Endothelial cell of umbilical vein (primary cell): Measurements from ENCODE around the gene KCNH6. TPM values are rescaled to one million over a fixed set of nuclear protein-coding genes. Genes with fewer than 3 reads are reported as not detected.

Source experiments
- BruUV-seq: library from RNA; stranded (reverse); fragments of 400-500 nt; replicated peaks from 2 replicates; lab custom pipeline; 2021; lab: Mats Ljungman, UMichigan
- CTCF ChIA-PET: fragments of 300-600, 350-600 bp; sonication (Branson Sonifier 250); formaldehyde crosslinking; loops from one replicate; lab custom pipeline; 2021; ENCODE audit warnings: antibody characterized with exemption, inconsistent platforms; lab: Charles Lee
- POLR2A ChIA-PET: fragments of 300-600, 350-600 bp; sonication (Branson Sonifier 250); formaldehyde crosslinking; loops from one replicate; lab custom pipeline; 2021; ENCODE audit warnings: antibody characterized with exemption, inconsistent platforms; lab: Charles Lee
- DNase-seq: peaks from one replicate; pipeline ENCODE4 v3.0.0-alpha.2; 2011; ENCODE audit warnings: low read depth, low spot score
- FAIRE-seq: peaks from 2 replicates; lab custom pipeline; 2011; peaks lifted over from hg19 to GRCh38; lab: Jason Lieb, UNC
- H2AFZ ChIP-seq: 2 replicates; pipeline ENCODE4 v1.6.0; 2012; ENCODE audit warnings: low read depth, low read length, control low read depth, inconsistent platforms
- H3K27ac ChIP-seq: 2 replicates; pipeline ENCODE4 v1.5.1; 2011; ENCODE audit warnings: low read depth, mild to moderate bottlenecking, control low read depth, low read length, moderate library complexity; ENCODE audit not compliant: insufficient read depth
- H3K27me3 ChIP-seq, 2 experiments: 2 replicates each; pipeline versions ENCODE4 v1.6.0 to v1.6.1; 2011; ENCODE audit warnings: low read length in 2 of 2, mixed read lengths in 1 of 2; ENCODE audit not compliant: control insufficient read depth in 2 of 2, insufficient read depth in 2 of 2
- H3K36me3 ChIP-seq, 2 experiments: 2 replicates in 1 of 2; 3 replicates in 1 of 2; pipeline ENCODE4 v1.5.1; 2011; ENCODE audit warnings: low read length in 2 of 2, mild to moderate bottlenecking in 1 of 2, moderate library complexity in 1 of 2; ENCODE audit not compliant: control insufficient read depth in 2 of 2, insufficient read depth in 2 of 2; ENCODE audit errors: extremely low read depth in 1 of 2
- H3K4me1 ChIP-seq: 3 replicates; pipeline ENCODE4 v1.5.1; 2011; ENCODE audit warnings: mild to moderate bottlenecking, low read length; ENCODE audit not compliant: control insufficient read depth, insufficient read depth; ENCODE audit errors: extremely low read depth
- H3K4me2 ChIP-seq: 2 replicates; pipeline ENCODE4 v1.6.1; 2011; ENCODE audit warnings: low read length, control low read depth, mixed read lengths; ENCODE audit not compliant: insufficient read depth
- H3K4me3 ChIP-seq, 3 experiments: fragments of 200-600 bp in 1 of 3; sonication (generic), shearing (Covaris generic) in 1 of 3; replicated peaks in 1 of 3; 2 replicates each; pipeline ENCODE4 v1.5.1; 2011 to 2016; ENCODE audit warnings: control low read depth in 3 of 3, low read length in 3 of 3, mild to moderate bottlenecking in 2 of 3, inconsistent platforms in 1 of 3, low read depth in 1 of 3, moderate library complexity in 1 of 3; ENCODE audit not compliant: insufficient read depth in 1 of 3
- H3K79me2 ChIP-seq: 2 replicates; pipeline ENCODE4 v1.6.0; 2012; ENCODE audit warnings: low read length, inconsistent platforms; ENCODE audit not compliant: control insufficient read depth, insufficient read depth
- H3K9ac ChIP-seq: replicated peaks from 2 replicates; pipeline ENCODE3; 2011; ENCODE audit warnings: low read length, control low read depth; ENCODE audit not compliant: insufficient read depth; ENCODE audit errors: extremely low read depth
- H3K9me1 ChIP-seq: replicated peaks from 3 replicates; pipeline ENCODE4 v1.6.0; 2011; ENCODE audit warnings: mild to moderate bottlenecking, low read length; ENCODE audit not compliant: control insufficient read depth, insufficient read depth; ENCODE audit errors: extremely low read depth
- H3K9me3 ChIP-seq: replicated peaks from 2 replicates; pipeline ENCODE4 v1.5.1; 2012; ENCODE audit warnings: low read length, inconsistent platforms; ENCODE audit not compliant: control insufficient read depth, insufficient read depth
- H4K20me1 ChIP-seq: replicated peaks from 2 replicates; pipeline ENCODE3; 2011; ENCODE audit warnings: mild to moderate bottlenecking, low read length; ENCODE audit not compliant: control insufficient read depth, insufficient read depth; ENCODE audit errors: extremely low read depth
- CTCF ChIP-seq, 2 donors: IDR thresholded peaks; 1 replicate in 1 of 2; 2 replicates in 1 of 2; pipeline ENCODE4 v1.5.1; 2011; ENCODE audit warnings: low read length in 2 of 2, mild to moderate bottlenecking in 2 of 2, moderate library complexity in 2 of 2, control low read depth in 1 of 2, inconsistent platforms in 1 of 2, low read depth in 1 of 2; ENCODE audit not compliant: insufficient read depth in 1 of 2; ENCODE audit errors: extremely low read depth in 1 of 2
- EZH2 ChIP-seq: IDR thresholded peaks from 2 replicates; pipeline ENCODE4 v1.6.1; 2012; ENCODE audit warnings: borderline replicate concordance, low read depth, mild to moderate bottlenecking, moderate library complexity, low read length, inconsistent platforms; ENCODE audit not compliant: severe bottlenecking
- FOS ChIP-seq: IDR thresholded peaks from 2 replicates; pipeline ENCODE4 v1.6.1; 2011; ENCODE audit warnings: mild to moderate bottlenecking, low read length, moderate library complexity, borderline replicate concordance; ENCODE audit not compliant: insufficient read depth
- JUN ChIP-seq: IDR thresholded peaks from 2 replicates; pipeline ENCODE4 v1.6.1; 2011; ENCODE audit warnings: borderline replicate concordance, low read depth; ENCODE audit not compliant: insufficient read length, insufficient read depth
- MYC ChIP-seq: IDR thresholded peaks from one replicate; pipeline ENCODE4 v1.6.1; 2011; ENCODE audit warnings: mild to moderate bottlenecking, low read depth, low read length
- POLR2AphosphoS5 ChIP-seq: IDR thresholded peaks from 2 replicates; pipeline ENCODE4 v1.6.1; 2012; ENCODE audit warnings: low read depth, mild to moderate bottlenecking, control low read depth, low read length, moderate library complexity; ENCODE audit not compliant: insufficient read depth
- dilution Hi-C: fragments of 300-500 bp; cut with MboI; formaldehyde crosslinking; loops from one replicate; pipeline ENCODE4 v1.15.0; 2019; ENCODE audit warnings: low sequenced_read_pairs; ENCODE audit not compliant: extremely low pct_ligation_motif_present
- intact Hi-C: fragments of 100-400 bp; cut with micrococcal nuclease; formaldehyde crosslinking; loops from one replicate; pipeline ENCODE4 v1.10.0; 2022
- polyA plus RNA-seq, 4 experiments: library from polyadenylated mRNA; depleted of rRNA in 3 of 4; stranded (reverse) in 3 of 4; unstranded in 1 of 4; fragments of >200 nt; gene quantifications; 2 replicates each; pipeline versions ENCODE4 v1.2.1 to v1.2.3, GENCODE V29; 2011 to 2012; ENCODE audit warnings: missing spikeins in 1 of 4
- total RNA-seq: library from RNA; stranded (reverse); gene quantifications from 2 replicates; pipeline ENCODE4 v1.2.3, GENCODE V29; 2021
- TF ChIP-seq, protein P1 (sequence below): IDR thresholded peaks from 2 replicates; pipeline ENCODE4 v1.6.1; 2011; ENCODE audit not compliant: insufficient read depth, insufficient read length

The KCNH6 gene
- total and polyA plus RNA-seq, 2 donors (not counting 3 experiments of a cell fraction or from before 2014, with no cell fraction given) = 0.07 TPM; not detected in 1

DNA sequence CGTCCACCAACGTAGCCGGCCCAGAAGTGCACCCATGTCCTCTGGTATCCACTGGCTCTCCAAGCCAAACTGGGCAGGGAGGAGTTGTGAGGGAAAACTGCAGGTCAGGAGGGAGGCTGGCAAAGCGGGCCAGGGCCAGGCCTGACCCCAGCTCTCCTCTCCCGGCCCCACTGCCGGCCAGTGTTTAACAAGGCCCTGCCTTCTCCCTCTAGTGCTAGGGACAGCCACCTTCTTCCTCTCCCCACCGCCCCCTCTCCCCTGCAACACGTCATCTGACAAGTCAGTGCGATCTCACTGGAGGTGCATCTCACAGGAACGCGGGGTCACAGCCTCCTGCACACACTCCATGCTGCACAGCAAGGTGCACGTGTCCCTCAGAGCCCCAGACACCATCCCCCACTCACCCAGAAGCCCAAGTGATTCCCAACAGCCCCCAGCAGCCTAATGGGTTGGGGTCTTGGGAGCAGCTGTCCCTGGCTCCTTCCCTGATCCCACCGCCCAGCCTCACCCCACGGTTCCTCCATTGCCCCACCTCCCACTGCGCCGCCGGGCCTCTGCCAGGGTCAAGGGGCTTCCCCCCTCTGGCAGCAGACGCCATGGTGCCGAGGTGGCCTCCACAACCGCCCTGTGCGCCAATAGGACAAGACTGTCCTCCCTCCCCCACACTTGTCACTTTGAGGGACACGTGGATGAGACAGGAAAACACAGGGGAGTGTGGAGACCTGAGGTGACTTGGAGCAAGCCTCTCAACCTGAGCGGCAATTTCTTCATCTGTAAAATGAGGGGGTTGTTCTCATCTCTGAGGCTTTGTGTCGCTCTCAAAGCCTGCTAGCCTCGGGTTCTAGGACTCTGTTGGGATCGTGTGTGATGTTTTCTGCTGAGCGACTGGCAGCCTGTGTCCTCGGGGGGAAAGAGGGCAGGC is 47.4 kb upstream of the KCNH6 start:
- no TSS peak for BruUV-seq
- H2AFZ ChIP-seq = no peak overlapping the region
- no peak overlapping the region for H3K9ac ChIP-seq
- no peaks in the 10 kb centered on the region for H3K79me2 ChIP-seq
- H3K9me3 ChIP-seq = no peaks in the 10 kb centered on the region
- H3K27ac ChIP-seq = peak overlapping the region; percentile 68
- dilution Hi-C loops (no loop called here), intact Hi-C loops (loop anchor here (2.0 kb wide), 1 partner anchor 15 kb away; no protein-coding TSS in a partner anchor)
- DNase-seq (no peak), FAIRE-seq (no peak)
- TF ChIP-seq CTCF (IDR thresholded peaks at IDR 0.05; ENCODE audit: extremely low read depth in 1 of 2, insufficient read depth in 1 of 2, low read depth in 1 of 2, low read length in 2 of 2) (no peak), EZH2 (no peak), POLR2AphosphoS5 (no peak), JUN (no peak), FOS (no peak), MYC (no peak)
- TF ChIP-seq, protein P1, sequence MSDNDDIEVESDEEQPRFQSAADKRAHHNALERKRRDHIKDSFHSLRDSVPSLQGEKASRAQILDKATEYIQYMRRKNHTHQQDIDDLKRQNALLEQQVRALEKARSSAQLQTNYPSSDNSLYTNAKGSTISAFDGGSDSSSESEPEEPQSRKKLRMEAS = no peak
- H3K27me3 ChIP-seq = no peaks in the 10 kb centered on the region
- no peaks in the 10 kb centered on the region for H4K20me1 ChIP-seq
- H3K36me3 ChIP-seq = peaks cover 0 to 11% of the 10 kb centered on the region in 2 experiments
- no peak overlapping the region for H3K4me2 ChIP-seq
- peaks cover 31% of the 10 kb centered on the region for H3K4me1 ChIP-seq
- CTCF ChIA-PET = interaction anchor here (1.6 to 11.1 kb wide), 6 partner anchors 6 to 136 kb away, joined by 7 to 540 read pairs (median 42); partner anchors contain the start of gene CYB561
- H3K9me1 ChIP-seq = no peaks in the 10 kb centered on the region
- H3K4me3 ChIP-seq = no peak overlapping the region
- POLR2A ChIA-PET = interaction anchor here (1.4 to 2.2 kb wide), 2 partner anchors 29 to 44 kb away, joined by 3 to 13 read pairs; partner anchors contain the start of gene CYB561
